ENCODE data around the gene PSMD2.

PSMD2 gene

DNA sequence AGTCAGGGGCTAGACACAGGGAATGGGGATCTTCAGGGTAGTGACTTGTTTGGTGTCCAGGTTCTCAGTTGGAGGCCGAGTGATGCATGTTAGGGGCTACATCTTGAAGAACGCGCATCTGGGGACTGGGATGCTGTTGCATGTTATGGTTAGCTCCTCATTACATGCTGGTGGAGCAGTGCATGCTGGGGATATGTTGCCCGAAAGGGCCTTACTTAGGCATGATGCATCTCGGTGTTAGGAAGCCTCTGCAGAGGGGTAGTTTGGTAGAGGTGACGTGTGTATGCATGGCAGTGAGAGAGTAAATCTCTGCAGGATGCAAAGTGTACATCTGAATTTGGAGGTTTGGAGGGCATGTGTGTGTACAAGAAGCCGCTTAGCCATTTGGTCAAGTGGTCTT lies 17.8 kb downstream of the PSMD2 start:
- Histone ChIP-seq H4K20me1 (ENCODE audit: insufficient read depth, low read length) (peaks cover 55% of the 10 kb centered on the region), H3K9me3 (replicated peaks; ENCODE audit: insufficient read depth, low read length) (no peaks in the 10 kb centered on the region), H3K9ac (ENCODE audit: low read length) (peak overlapping the region; percentile 96; the same call in 1 of the 2 replicates), H3K9me2 (replicated peaks; ENCODE audit: insufficient read depth, low read length) (no peaks in the 10 kb centered on the region), H3K27ac (ENCODE audit: low read length) (no peak overlapping the region), H3K27me3 (replicated peaks; ENCODE audit: insufficient read depth, low read length) (no peaks in the 10 kb centered on the region), H2AFZ (ENCODE audit: low read length) (no peak overlapping the region), H3K4me3 (ENCODE audit: low read length) (0 out of 2 replicates have a peak overlapping the region, but pooled peaks have one; percentile 95), H3F3A (ENCODE audit: insufficient read depth, low read length) (peaks cover 3% of the 10 kb centered on the region), H3K4me1 (ENCODE audit: low read length) (peaks cover 9% of the 10 kb centered on the region; the same call in 1 of the 2 replicates), H3K79me2 (ENCODE audit: low read length) (peaks cover 72% of the 10 kb centered on the region), H3K4me2 (ENCODE audit: low read depth, low read length) (peak overlapping the region; percentile 77), H3K36me3 (replicated peaks; ENCODE audit: insufficient read depth, low read length) (peaks cover 26% of the 10 kb centered on the region)
- TF ChIP-seq EZH2 (optimal IDR thresholded peaks at IDR 0.05; ENCODE audit: low read depth, low read length) (no peak), EZH2phosphoT487 (IDR thresholded peaks at IDR 0.05; ENCODE audit: low read length) (no peak)
- TF ChIP-seq, protein P1, sequence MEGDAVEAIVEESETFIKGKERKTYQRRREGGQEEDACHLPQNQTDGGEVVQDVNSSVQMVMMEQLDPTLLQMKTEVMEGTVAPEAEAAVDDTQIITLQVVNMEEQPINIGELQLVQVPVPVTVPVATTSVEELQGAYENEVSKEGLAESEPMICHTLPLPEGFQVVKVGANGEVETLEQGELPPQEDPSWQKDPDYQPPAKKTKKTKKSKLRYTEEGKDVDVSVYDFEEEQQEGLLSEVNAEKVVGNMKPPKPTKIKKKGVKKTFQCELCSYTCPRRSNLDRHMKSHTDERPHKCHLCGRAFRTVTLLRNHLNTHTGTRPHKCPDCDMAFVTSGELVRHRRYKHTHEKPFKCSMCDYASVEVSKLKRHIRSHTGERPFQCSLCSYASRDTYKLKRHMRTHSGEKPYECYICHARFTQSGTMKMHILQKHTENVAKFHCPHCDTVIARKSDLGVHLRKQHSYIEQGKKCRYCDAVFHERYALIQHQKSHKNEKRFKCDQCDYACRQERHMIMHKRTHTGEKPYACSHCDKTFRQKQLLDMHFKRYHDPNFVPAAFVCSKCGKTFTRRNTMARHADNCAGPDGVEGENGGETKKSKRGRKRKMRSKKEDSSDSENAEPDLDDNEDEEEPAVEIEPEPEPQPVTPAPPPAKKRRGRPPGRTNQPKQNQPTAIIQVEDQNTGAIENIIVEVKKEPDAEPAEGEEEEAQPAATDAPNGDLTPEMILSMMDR (IDR thresholded peaks at IDR 0.05; ENCODE audit: low read length), result no peak
- DNase-seq, result no peak

DNA sequence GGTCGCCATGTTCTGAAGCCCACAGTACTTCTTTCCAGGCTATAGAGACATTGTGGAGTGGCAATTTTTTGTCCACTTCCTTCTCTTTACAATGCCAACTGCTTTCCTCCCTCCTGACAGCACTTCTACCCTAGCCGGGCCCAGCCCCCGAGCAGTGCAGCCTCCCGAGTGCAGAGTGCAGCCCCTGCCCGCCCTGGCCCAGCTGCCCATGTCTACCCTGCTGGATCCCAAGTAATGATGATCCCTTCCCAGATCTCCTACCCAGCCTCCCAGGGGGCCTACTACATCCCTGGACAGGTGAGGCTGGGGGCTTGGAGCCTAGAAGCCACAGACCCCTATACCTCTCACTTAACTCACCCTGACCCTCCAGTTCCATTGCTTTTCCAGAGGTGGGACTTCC lies 18.2 kb downstream of the PSMD2 start:
- no peak overlapping the region for H2AFZ ChIP-seq (ENCODE audit: low read length)
- 0 out of 2 replicates have a peak overlapping the region, but pooled peaks have one; percentile 95 for H3K4me3 ChIP-seq (ENCODE audit: low read length)
- peak overlapping the region; percentile 77; the same call in 1 of the 2 replicates for H3K4me2 ChIP-seq (ENCODE audit: low read depth, low read length)
- no peaks in the 10 kb centered on the region; the same call in 1 of the 2 replicates for H3F3A ChIP-seq (ENCODE audit: insufficient read depth, low read length)
- H3K27me3 ChIP-seq (replicated peaks; ENCODE audit: insufficient read depth, low read length), result no peaks in the 10 kb centered on the region
- TF ChIP-seq EZH2phosphoT487 (IDR thresholded peaks at IDR 0.05; ENCODE audit: low read length), result no peak
- TF ChIP-seq EZH2 (optimal IDR thresholded peaks at IDR 0.05; ENCODE audit: low read depth, low read length), result no peak
- TF ChIP-seq, protein P1 (IDR thresholded peaks at IDR 0.05; ENCODE audit: low read length), result no peak
- no peak overlapping the region for H3K27ac ChIP-seq (ENCODE audit: low read length)
- H3K4me1 ChIP-seq (ENCODE audit: low read length), result peaks cover 9% of the 10 kb centered on the region; the same call in 1 of the 2 replicates
- peaks cover 76% of the 10 kb centered on the region for H3K79me2 ChIP-seq (ENCODE audit: low read length)
- H3K9me3 ChIP-seq (replicated peaks; ENCODE audit: insufficient read depth, low read length), result no peaks in the 10 kb centered on the region
- peaks cover 29% of the 10 kb centered on the region for H3K36me3 ChIP-seq (replicated peaks; ENCODE audit: insufficient read depth, low read length)
- H4K20me1 ChIP-seq (ENCODE audit: insufficient read depth, low read length), result peaks cover 55% of the 10 kb centered on the region
- no peak for DNase-seq
- no peak overlapping the region for H3K9ac ChIP-seq (ENCODE audit: low read length)
- H3K9me2 ChIP-seq (replicated peaks; ENCODE audit: insufficient read depth, low read length), result no peaks in the 10 kb centered on the region

DNA sequence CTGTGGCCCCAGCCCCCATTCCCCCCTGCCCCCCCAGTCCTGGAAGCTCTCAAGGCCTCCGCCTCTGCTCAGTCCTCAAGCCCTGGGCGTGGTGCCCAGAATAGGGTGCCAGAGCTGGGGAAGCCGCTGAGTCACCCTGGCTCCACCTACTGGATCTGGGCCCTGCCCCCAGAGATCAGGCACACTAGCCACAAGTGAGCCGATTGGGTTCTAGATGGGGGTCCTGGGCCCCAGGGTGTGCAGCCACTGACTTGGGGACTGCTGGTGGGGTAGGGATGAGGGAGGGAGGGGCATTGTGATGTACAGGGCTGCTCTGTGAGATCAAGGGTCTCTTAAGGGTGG lies 21.0 kb downstream of the PSMD2 start:
- no peak overlapping the region for H3K27ac ChIP-seq (ENCODE audit: low read length)
- no peaks in the 10 kb centered on the region for H3K9me3 ChIP-seq (replicated peaks; ENCODE audit: insufficient read depth, low read length)
- H3K9ac ChIP-seq (ENCODE audit: low read length), result no peak overlapping the region
- no peaks in the 10 kb centered on the region for H3K9me2 ChIP-seq (replicated peaks; ENCODE audit: insufficient read depth, low read length)
- H3K36me3 ChIP-seq (replicated peaks; ENCODE audit: insufficient read depth, low read length), result peaks cover 56% of the 10 kb centered on the region
- H3K4me3 ChIP-seq (ENCODE audit: low read length), result no peak overlapping the region
- H3F3A ChIP-seq (ENCODE audit: insufficient read depth, low read length), result no peaks in the 10 kb centered on the region
- peaks cover 55% of the 10 kb centered on the region for H4K20me1 ChIP-seq (ENCODE audit: insufficient read depth, low read length)
- peaks cover 99% of the 10 kb centered on the region for H3K79me2 ChIP-seq (ENCODE audit: low read length)
- no peak overlapping the region for H2AFZ ChIP-seq (ENCODE audit: low read length)
- no peak overlapping the region for H3K4me2 ChIP-seq (ENCODE audit: low read depth, low read length)
- no peak for DNase-seq
- TF ChIP-seq, protein P1 (IDR thresholded peaks at IDR 0.05; ENCODE audit: low read length), result no peak
- TF ChIP-seq EZH2 (optimal IDR thresholded peaks at IDR 0.05; ENCODE audit: low read depth, low read length) (no peak), EZH2phosphoT487 (IDR thresholded peaks at IDR 0.05; ENCODE audit: low read length) (no peak)
- H3K27me3 ChIP-seq (replicated peaks; ENCODE audit: insufficient read depth, low read length), result no peaks in the 10 kb centered on the region
- H3K4me1 ChIP-seq (ENCODE audit: low read length), result peaks cover 9% of the 10 kb centered on the region; the same call in 1 of the 2 replicates
